GM23338 (cell line): ENCODE results near the gene ADAT3. TPM values are rescaled to one million over a fixed set of nuclear protein-coding genes. Genes with fewer than 3 reads are reported as not detected.

Experiments used
- ATAC-seq: fragments of 200-7000 bp; cut with Tn5 transposase; 3 replicates; pipeline ENCODE4 v1.9.1; 2020
- DNase-seq: peaks from one replicate; pipeline ENCODE4 v3.0.0-alpha.2; 2015; ENCODE audit warnings: low spot score
- H2AFZ ChIP-seq: fragments of 200-600 bp; sonication (generic); 2 replicates; pipeline ENCODE4 v1.8.0; 2016; ENCODE audit warnings: antibody characterized with exemption, mild to moderate bottlenecking, moderate library complexity
- H3F3A ChIP-seq: fragments of 200-600 bp; sonication (generic); replicated peaks from 2 replicates; pipeline ENCODE4 v1.8.0; 2017; ENCODE audit warnings: antibody characterized with exemption, mixed run types, low read depth
- H3K27ac ChIP-seq: fragments of 200-600 bp; sonication (generic); 2 replicates; pipeline ENCODE4 v1.6.1; 2016; ENCODE audit warnings: low read depth
- H3K27me3 ChIP-seq: fragments of 200-600 bp; sonication (generic); 2 replicates; pipeline ENCODE4 v1.8.0; 2016; ENCODE audit warnings: mild to moderate bottlenecking, mixed run types, moderate library complexity; ENCODE audit not compliant: insufficient read depth
- H3K36me3 ChIP-seq: fragments of 200-600 bp; sonication (generic); 2 replicates; pipeline ENCODE4 v1.8.0; 2016; ENCODE audit warnings: mild to moderate bottlenecking; ENCODE audit not compliant: insufficient read depth
- H3K4me1 ChIP-seq: fragments of 200-600 bp; sonication (generic); 2 replicates; pipeline ENCODE4 v1.8.0; 2016; ENCODE audit warnings: mild to moderate bottlenecking, moderate library complexity; ENCODE audit not compliant: insufficient read depth
- H3K4me2 ChIP-seq: fragments of 200-600 bp; sonication (generic); 2 replicates; pipeline ENCODE4 v1.7.1; 2017; ENCODE audit warnings: mixed run types
- H3K4me3 ChIP-seq: fragments of 200-600 bp; sonication (generic); 2 replicates; pipeline ENCODE4 v1.6.1; 2016; ENCODE audit warnings: mixed run types
- H3K79me2 ChIP-seq: fragments of 200-600 bp; sonication (generic); replicated peaks from 2 replicates; pipeline ENCODE4 v1.8.0; 2017; ENCODE audit warnings: mild to moderate bottlenecking; ENCODE audit not compliant: insufficient read depth
- H3K9me2 ChIP-seq: fragments of 200-600 bp; sonication (generic); 2 replicates; pipeline ENCODE4 v1.8.0; 2017; ENCODE audit not compliant: insufficient read depth
- H4K20me1 ChIP-seq: fragments of 200-600 bp; sonication (generic); replicated peaks from 2 replicates; pipeline ENCODE4 v1.8.0; 2017; ENCODE audit warnings: mild to moderate bottlenecking; ENCODE audit not compliant: insufficient read depth
- H3K27ac Mint-ChIP-seq: 2 replicates; pipeline ENCODE4 v1.8.0; 2020; ENCODE audit warnings: inconsistent platforms, mild to moderate bottlenecking, moderate library complexity, mixed read lengths
- H3K27me3 Mint-ChIP-seq: 3 replicates; pipeline ENCODE4 v1.8.0; 2022; ENCODE audit warnings: low read depth, mild to moderate bottlenecking, moderate library complexity, mixed read lengths, inconsistent platforms; ENCODE audit not compliant: insufficient read depth, poor library complexity
- H3K36me3 Mint-ChIP-seq: 3 replicates; pipeline ENCODE4 v1.8.0; 2021; ENCODE audit warnings: low read depth, mild to moderate bottlenecking, inconsistent platforms, moderate library complexity, mixed read lengths
- H3K4me1 Mint-ChIP-seq: 3 replicates; pipeline ENCODE4 v1.8.0; 2020; ENCODE audit warnings: mild to moderate bottlenecking, inconsistent platforms, mixed read lengths
- H3K4me3 Mint-ChIP-seq: 3 replicates; pipeline ENCODE4 v1.8.0; 2021; ENCODE audit warnings: moderate library complexity, mild to moderate bottlenecking, inconsistent platforms, mixed read lengths
- H3K9me3 Mint-ChIP-seq: 3 replicates; pipeline ENCODE4 v1.8.0; 2020; ENCODE audit warnings: moderate library complexity, mild to moderate bottlenecking, inconsistent platforms, mixed read lengths
- ETS1 ChIP-seq: IDR thresholded peaks from 2 replicates; pipeline ENCODE4 v1.6.1; 2016; ENCODE audit warnings: antibody characterized with exemption
- EZH2 ChIP-seq: fragments of 200-600 bp; sonication (generic); IDR thresholded peaks from one replicate; pipeline ENCODE4 v1.8.0; 2017; ENCODE audit warnings: antibody characterized with exemption, mild to moderate bottlenecking, low read depth; ENCODE audit not compliant: unreplicated experiment
- JUNB ChIP-seq: IDR thresholded peaks from one replicate; pipeline ENCODE4 v1.6.1; 2016; ENCODE audit warnings: antibody characterized with exemption; ENCODE audit not compliant: unreplicated experiment
- NANOG ChIP-seq: IDR thresholded peaks from 2 replicates; pipeline ENCODE4 v1.6.1; 2016; ENCODE audit warnings: antibody characterized with exemption, borderline replicate concordance
- POLR2AphosphoS5 ChIP-seq: IDR thresholded peaks from 2 replicates; pipeline ENCODE4 v1.6.1; 2016; ENCODE audit warnings: antibody characterized with exemption, low read depth
- REST ChIP-seq: IDR thresholded peaks from one replicate; pipeline ENCODE4 v1.6.1; 2018; ENCODE audit warnings: antibody characterized with exemption; ENCODE audit not compliant: unreplicated experiment
- STAT1 ChIP-seq: IDR thresholded peaks from one replicate; pipeline ENCODE4 v1.6.1; 2016; ENCODE audit warnings: antibody characterized with exemption; ENCODE audit not compliant: unreplicated experiment
- polyA plus RNA-seq: library from polyadenylated mRNA; unstranded; fragments of >200 nt; fragmentation: Nextera tagmentation; extraction: Ambion mirVana; gene quantifications from 2 replicates; pipeline ENCODE4 v1.2.1, GENCODE V29; 2016
- total RNA-seq: library from RNA; depleted of rRNA; stranded (reverse); fragments of >200 nt; shearing (Covaris generic); gene quantifications from 2 replicates; pipeline ENCODE4 v1.2.3, GENCODE V29; 2014
- TF ChIP-seq, protein P1 (sequence below), 2 experiments: fragments of 200-600 bp in 1 of 2; sonication (generic) in 1 of 2; conservative IDR thresholded peaks; 2 replicates each; pipeline versions ENCODE4 v1.5.1 to v1.6.1; 2016 to 2017; ENCODE audit warnings: antibody characterized with exemption in 2 of 2, low read depth in 2 of 2, mild to moderate bottlenecking in 2 of 2, moderate library complexity in 1 of 2

ADAT3 gene
- total and polyA plus RNA-seq, 2 experiments from 2014 or later = 7.9 to 12.4 TPM

- H3K4me1 Mint-ChIP-seq = 0 out of 3 replicates have a peak, but pooled peaks cover 6% of the 10 kb centered on the region
- H3K4me2 ChIP-seq = no peak overlapping the region
- peaks cover 11% of the 10 kb centered on the region for H3K27me3 Mint-ChIP-seq
These were observed 5.0 kb downstream of the ADAT3 start for GRCh38 chr19:1910177-1910576.

More at GRCh38 chr19:1910177-1910576, 5.0 kb downstream of the ADAT3 start:
- Histone ChIP-seq H2AFZ (no peak overlapping the region), H3K27me3 (no peaks in the 10 kb centered on the region), H3K36me3 (no peaks in the 10 kb centered on the region), H3K4me3 (no peak overlapping the region), H3F3A (peaks cover 4% of the 10 kb centered on the region), H3K4me1 (peaks cover 3% of the 10 kb centered on the region; the same call in 1 of the 2 replicates), H4K20me1 (peaks cover 7% of the 10 kb centered on the region), H3K9me2 (no peaks in the 10 kb centered on the region), H3K27ac (no peak overlapping the region), H3K79me2 (peaks cover 76% of the 10 kb centered on the region)
- peaks cover 18% of the 10 kb centered on the region for H3K36me3 Mint-ChIP-seq
- ATAC-seq (no peak), DNase-seq (no peak)
- H3K4me3 Mint-ChIP-seq = no peak overlapping the region; the same call in 2 of the 3 replicates
- peak overlapping the region; percentile 36; the same call in 1 of the 2 replicates for H3K27ac Mint-ChIP-seq
- peaks cover 2% of the 10 kb centered on the region; the same call in 1 of the 3 replicates for H3K9me3 Mint-ChIP-seq
- TF ChIP-seq STAT1 (no peak), JUNB (no peak), POLR2AphosphoS5 (no peak), NANOG (no peak), ETS1 (no peak), REST (no peak), EZH2 (no peak)
- TF ChIP-seq, protein P1, sequence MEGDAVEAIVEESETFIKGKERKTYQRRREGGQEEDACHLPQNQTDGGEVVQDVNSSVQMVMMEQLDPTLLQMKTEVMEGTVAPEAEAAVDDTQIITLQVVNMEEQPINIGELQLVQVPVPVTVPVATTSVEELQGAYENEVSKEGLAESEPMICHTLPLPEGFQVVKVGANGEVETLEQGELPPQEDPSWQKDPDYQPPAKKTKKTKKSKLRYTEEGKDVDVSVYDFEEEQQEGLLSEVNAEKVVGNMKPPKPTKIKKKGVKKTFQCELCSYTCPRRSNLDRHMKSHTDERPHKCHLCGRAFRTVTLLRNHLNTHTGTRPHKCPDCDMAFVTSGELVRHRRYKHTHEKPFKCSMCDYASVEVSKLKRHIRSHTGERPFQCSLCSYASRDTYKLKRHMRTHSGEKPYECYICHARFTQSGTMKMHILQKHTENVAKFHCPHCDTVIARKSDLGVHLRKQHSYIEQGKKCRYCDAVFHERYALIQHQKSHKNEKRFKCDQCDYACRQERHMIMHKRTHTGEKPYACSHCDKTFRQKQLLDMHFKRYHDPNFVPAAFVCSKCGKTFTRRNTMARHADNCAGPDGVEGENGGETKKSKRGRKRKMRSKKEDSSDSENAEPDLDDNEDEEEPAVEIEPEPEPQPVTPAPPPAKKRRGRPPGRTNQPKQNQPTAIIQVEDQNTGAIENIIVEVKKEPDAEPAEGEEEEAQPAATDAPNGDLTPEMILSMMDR (conservative IDR thresholded peaks at IDR 0.05; ENCODE audit: low read depth in 2 of 2) = no peak
